B cell (primary cell): Measurements from ENCODE around the gene BAIAP3. TPM values are rescaled to one million over a fixed set of nuclear protein-coding genes. Genes with fewer than 3 reads are reported as not detected.

Experiments
- ATAC-seq: fragments of 200-7000 bp; cut with Tn5 transposase; one replicate; pipeline ENCODE4 v1.10.0; 2021; ENCODE audit warnings: low read depth, mild to moderate bottlenecking, moderate number of reproducible peaks, moderate library complexity
- CTCF ChIA-PET: fragments of 350-600 bp; sonication (Branson Sonifier 250); formaldehyde crosslinking; loops from one replicate; lab custom pipeline; 2021; ENCODE audit warnings: antibody characterized with exemption, inconsistent platforms; lab: Charles Lee
- POLR2A ChIA-PET: fragments of 350-600 bp; sonication (Branson Sonifier 250); formaldehyde crosslinking; loops from one replicate; lab custom pipeline; 2021; ENCODE audit warnings: antibody characterized with exemption; lab: Charles Lee
- DNase-seq: peaks from one replicate; pipeline ENCODE4 v3.0.0; 2013
- H2AFZ ChIP-seq: 2 replicates; pipeline ENCODE4 v1.6.1; 2012; ENCODE audit warnings: mild to moderate bottlenecking, low read depth, low read length; ENCODE audit not compliant: insufficient read depth, poor library complexity, severe bottlenecking
- H3K27ac ChIP-seq, 2 donors: 1 replicate in 1 of 2; 2 replicates in 1 of 2; pipeline ENCODE4 v1.5.1; 2012 to 2013; ENCODE audit warnings: low read length in 2 of 2, mild to moderate bottlenecking in 2 of 2, moderate library complexity in 1 of 2
- H3K27me3 ChIP-seq, 4 experiments: fragments of 200-600 bp in 1 of 4; sonication (generic) in 1 of 4; replicated peaks in 1 of 4; 1 replicate in 2 of 4; 2 replicates in 2 of 4; pipeline versions ENCODE4 v1.6.1 to v1.7.0; 2013 to 2016; ENCODE audit warnings: low read length in 3 of 4, mild to moderate bottlenecking in 2 of 4, mixed read lengths in 1 of 4, moderate library complexity in 1 of 4; ENCODE audit not compliant: insufficient read depth in 4 of 4, control insufficient read depth in 3 of 4; ENCODE audit errors: control extremely low read depth in 1 of 4
- H3K36me3 ChIP-seq, 2 experiments: replicated peaks in 1 of 2; 1 replicate in 1 of 2; 2 replicates in 1 of 2; pipeline versions ENCODE4 v1.6.1 to v1.7.1; 2013; ENCODE audit warnings: low read length in 1 of 2; ENCODE audit not compliant: insufficient read depth in 2 of 2, control insufficient read depth in 1 of 2; ENCODE audit errors: control extremely low read depth in 1 of 2, extremely low read depth in 1 of 2
- H3K4me1 ChIP-seq, 2 donors: fragments of 200-600 bp in 1 of 2; sonication (generic) in 1 of 2; 1 replicate in 1 of 2; 2 replicates in 1 of 2; pipeline versions ENCODE4 v1.5.1 to v1.6.1; 2013 to 2017; ENCODE audit warnings: low read length in 2 of 2; ENCODE audit not compliant: control insufficient read depth in 2 of 2, insufficient read depth in 2 of 2
- H3K4me2 ChIP-seq: replicated peaks from 2 replicates; pipeline ENCODE3; 2012; ENCODE audit warnings: mild to moderate bottlenecking, low read depth, low read length; ENCODE audit not compliant: poor library complexity, severe bottlenecking
- H3K4me3 ChIP-seq, 5 experiments: fragments of 200-600 bp in 1 of 5; sonication (generic) in 1 of 5; 1 replicate in 3 of 5; 2 replicates in 2 of 5; pipeline versions ENCODE4 v1.5.1 to v1.7.0; 2011 to 2016; ENCODE audit warnings: low read length in 4 of 5, mild to moderate bottlenecking in 4 of 5, low read depth in 2 of 5, control low read depth in 1 of 5, moderate library complexity in 1 of 5; ENCODE audit not compliant: insufficient read depth in 1 of 5; ENCODE audit errors: control extremely low read depth in 1 of 5, extremely low read depth in 1 of 5
- H3K79me2 ChIP-seq: fragments of 200-600 bp; sonication (generic); one replicate; pipeline ENCODE4 v1.6.0; 2016; ENCODE audit warnings: low read length; ENCODE audit not compliant: control insufficient read depth, insufficient read depth
- H3K9ac ChIP-seq: fragments of 200-600 bp; sonication (generic); 2 replicates; pipeline ENCODE4 v1.6.1; 2017; ENCODE audit warnings: mild to moderate bottlenecking, low read length, moderate library complexity
- H3K9me3 ChIP-seq, 3 donors: one replicate each; pipeline versions ENCODE4 v1.6.1 to v1.7.1; 2013; ENCODE audit warnings: low read length in 2 of 3; ENCODE audit not compliant: control insufficient read depth in 2 of 3, insufficient read depth in 1 of 3; ENCODE audit errors: control extremely low read depth in 1 of 3
- H4K20me1 ChIP-seq: 2 replicates; pipeline ENCODE4 v1.6.0; 2012; ENCODE audit warnings: mild to moderate bottlenecking, low read length; ENCODE audit not compliant: insufficient read depth, control insufficient read depth, poor library complexity, severe bottlenecking
- H3K27ac Mint-ChIP-seq: one replicate; pipeline ENCODE4 v1.8.0; 2021; ENCODE audit warnings: mixed read lengths
- H3K27me3 Mint-ChIP-seq: one replicate; pipeline ENCODE4 v1.8.0; 2021; ENCODE audit warnings: mixed read lengths
- H3K4me1 Mint-ChIP-seq: one replicate; pipeline ENCODE4 v1.8.0; 2021; ENCODE audit warnings: mixed read lengths
- H3K4me3 Mint-ChIP-seq: one replicate; pipeline ENCODE4 v1.8.0; 2021; ENCODE audit warnings: mixed read lengths
- H3K9me3 Mint-ChIP-seq: one replicate; pipeline ENCODE4 v1.8.0; 2022; ENCODE audit warnings: mixed read lengths; ENCODE audit not compliant: insufficient read depth
- EZH2 ChIP-seq: IDR thresholded peaks from 2 replicates; pipeline ENCODE4 v1.6.1; 2012; ENCODE audit warnings: borderline replicate concordance, low read depth, mild to moderate bottlenecking, moderate library complexity, low read length; ENCODE audit not compliant: insufficient read depth, poor library complexity, severe bottlenecking
- WGBS: methylation state at CpG from one replicate; pipeline ENCODE4 v1.1.5; 2013; ENCODE audit warnings: missing lambda C conversion rate; ENCODE audit not compliant: insufficient coverage; 5-methylcytosine and 5-hydroxymethylcytosine counted together
- intact Hi-C: fragments of 100-400 bp; cut with micrococcal nuclease; formaldehyde crosslinking; loops from one replicate; pipeline ENCODE4 v1.10.0; 2022
- polyA plus RNA-seq: library from polyadenylated mRNA; depleted of rRNA; stranded (reverse); fragments of >200 nt; gene quantifications from 2 replicates; pipeline ENCODE4 v1.2.3, GENCODE V29; 2012
- total RNA-seq, 2 donors: library from RNA; stranded (reverse); fragments of 120-200 nt in 1 of 2; gene quantifications; 1 replicate in 1 of 2; 2 replicates in 1 of 2; pipeline versions ENCODE4 v1.2.3 to v1.2.4, GENCODE V29; 2013 to 2022
- TF ChIP-seq, protein P1 (sequence below): fragments of 200-600 bp; IDR thresholded peaks from one replicate; pipeline ENCODE4 v1.8.0; 2022; ENCODE audit warnings: antibody characterized with exemption, mild to moderate bottlenecking

Gene BAIAP3
- total and polyA plus RNA-seq, 2 donors (not counting 1 experiment from before 2014, with no cell fraction given): 119 to 130 TPM

DNA sequence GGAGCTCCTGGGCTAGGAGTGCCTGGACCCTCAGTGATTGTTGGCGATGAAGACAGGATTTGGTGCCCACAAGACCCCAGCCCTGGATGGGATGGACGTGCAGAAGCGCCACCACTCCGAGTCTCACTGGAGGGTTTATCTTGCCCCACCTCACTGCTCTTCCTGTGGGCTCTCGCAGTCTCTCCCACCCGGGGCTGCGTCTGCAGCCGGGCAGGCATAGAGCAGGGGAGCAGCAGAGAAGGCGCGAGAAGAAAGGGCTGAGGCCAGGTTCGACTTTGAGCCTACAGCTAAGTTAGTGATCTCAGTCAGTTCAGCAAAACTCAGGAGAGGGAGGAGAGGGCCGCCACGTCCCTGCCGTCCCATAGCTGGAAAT lies 17.4 kb upstream of the BAIAP3 start:
- TF ChIP-seq, protein P1, sequence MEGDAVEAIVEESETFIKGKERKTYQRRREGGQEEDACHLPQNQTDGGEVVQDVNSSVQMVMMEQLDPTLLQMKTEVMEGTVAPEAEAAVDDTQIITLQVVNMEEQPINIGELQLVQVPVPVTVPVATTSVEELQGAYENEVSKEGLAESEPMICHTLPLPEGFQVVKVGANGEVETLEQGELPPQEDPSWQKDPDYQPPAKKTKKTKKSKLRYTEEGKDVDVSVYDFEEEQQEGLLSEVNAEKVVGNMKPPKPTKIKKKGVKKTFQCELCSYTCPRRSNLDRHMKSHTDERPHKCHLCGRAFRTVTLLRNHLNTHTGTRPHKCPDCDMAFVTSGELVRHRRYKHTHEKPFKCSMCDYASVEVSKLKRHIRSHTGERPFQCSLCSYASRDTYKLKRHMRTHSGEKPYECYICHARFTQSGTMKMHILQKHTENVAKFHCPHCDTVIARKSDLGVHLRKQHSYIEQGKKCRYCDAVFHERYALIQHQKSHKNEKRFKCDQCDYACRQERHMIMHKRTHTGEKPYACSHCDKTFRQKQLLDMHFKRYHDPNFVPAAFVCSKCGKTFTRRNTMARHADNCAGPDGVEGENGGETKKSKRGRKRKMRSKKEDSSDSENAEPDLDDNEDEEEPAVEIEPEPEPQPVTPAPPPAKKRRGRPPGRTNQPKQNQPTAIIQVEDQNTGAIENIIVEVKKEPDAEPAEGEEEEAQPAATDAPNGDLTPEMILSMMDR: no peak
- no peak for TF ChIP-seq EZH2
- DNase-seq: no peak
- no peaks in the 10 kb centered on the region for H3K9me3 Mint-ChIP-seq
- H3K4me3 ChIP-seq: no peak overlapping the region
- peaks cover 20 to 25% of the 10 kb centered on the region in 2 donors for H3K4me1 ChIP-seq
- H3K27ac ChIP-seq: no peak overlapping the region
- no peak overlapping the region for H2AFZ ChIP-seq
- H3K4me2 ChIP-seq: no peak overlapping the region
- no peaks in the 10 kb centered on the region for H3K9me3 ChIP-seq
- CTCF ChIA-PET: interaction anchor here (0.6 to 1.7 kb wide), 3 partner anchors 15 to 22 kb away, joined by 3 to 8 read pairs (median 4); no protein-coding TSS in a partner anchor
- peaks cover 29% of the 10 kb centered on the region for H3K4me1 Mint-ChIP-seq
- H3K4me3 Mint-ChIP-seq: no peak overlapping the region
- peaks cover 96% of the 10 kb centered on the region for H3K79me2 ChIP-seq
- intact Hi-C loops: no loop called here
- H3K27me3 Mint-ChIP-seq: no peaks in the 10 kb centered on the region
- no peak overlapping the region for H3K27ac Mint-ChIP-seq
- no peak for ATAC-seq
- no peaks in the 10 kb centered on the region for H3K27me3 ChIP-seq
- POLR2A ChIA-PET: interaction anchor here (0.8 kb wide), 1 partner anchor 16 kb away, joined by 3 read pairs; no protein-coding TSS in a partner anchor
- peaks cover 97% of the 10 kb centered on the region for H4K20me1 ChIP-seq
- 95% methylated on average over 14 of the region's 14 CpGs for WGBS
- peaks cover 0 to 92% of the 10 kb centered on the region in 2 experiments for H3K36me3 ChIP-seq
- no peak overlapping the region for H3K9ac ChIP-seq

DNA sequence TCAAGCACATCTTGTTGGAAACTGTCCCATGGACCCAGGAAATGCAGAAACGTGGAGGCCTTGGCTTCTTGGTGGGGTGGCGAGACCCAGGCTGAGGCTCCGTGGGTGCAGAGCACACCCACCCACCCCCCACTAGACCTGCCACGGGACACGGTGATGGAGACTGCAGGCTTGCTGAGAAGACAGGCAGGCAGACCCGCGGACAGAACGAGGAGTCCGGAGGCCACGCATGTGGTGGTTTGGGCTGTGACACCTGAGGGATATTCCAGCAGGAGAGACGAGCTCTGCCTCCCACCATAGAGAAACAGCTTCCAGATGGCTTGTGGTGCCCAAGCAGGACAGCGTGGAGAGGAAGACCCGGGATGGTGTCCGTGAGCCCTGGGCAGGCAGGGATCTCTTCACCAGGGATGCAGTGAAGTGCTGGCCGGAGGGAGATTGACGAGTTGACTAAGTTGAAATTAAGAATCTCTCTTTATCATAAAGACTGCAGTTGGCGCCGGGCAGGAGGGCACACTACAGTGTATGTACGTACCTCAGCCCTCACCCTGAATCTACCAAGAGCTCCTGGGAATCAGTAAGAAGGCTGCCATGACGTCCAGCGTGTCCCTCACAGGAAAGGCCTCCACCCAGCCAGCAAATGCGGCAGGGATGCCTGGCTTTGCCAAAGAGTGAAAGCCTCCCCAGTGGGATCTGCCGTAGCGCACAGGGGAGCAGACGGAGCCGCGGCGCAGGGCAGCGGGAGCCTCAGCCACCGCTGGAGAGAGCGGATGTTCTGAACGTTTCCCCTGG lies 15.8 kb upstream of the BAIAP3 start:
- Histone ChIP-seq H3K4me1 (peaks cover 3 to 9% of the 10 kb centered on the region in 2 donors), H3K9ac (no peak overlapping the region), H3K4me2 (no peak overlapping the region), H4K20me1 (peaks cover 91% of the 10 kb centered on the region), H3K79me2 (peaks cover 81% of the 10 kb centered on the region), H3K36me3 (peaks cover 0 to 89% of the 10 kb centered on the region in 2 experiments), H3K27me3 (no peaks in the 10 kb centered on the region), H2AFZ (no peak overlapping the region), H3K27ac (no peak overlapping the region), H3K9me3 (no peaks in the 10 kb centered on the region), H3K4me3 (no peak overlapping the region)
- Mint-ChIP-seq H3K27ac (no peak overlapping the region), H3K9me3 (no peaks in the 10 kb centered on the region), H3K27me3 (no peaks in the 10 kb centered on the region), H3K4me1 (peaks cover 15% of the 10 kb centered on the region), H3K4me3 (no peak overlapping the region)
- no peak for ATAC-seq
- TF ChIP-seq EZH2: no peak
- TF ChIP-seq, protein P1: no peak
- POLR2A ChIA-PET: no interaction called here
- WGBS: 96% methylated on average over 23 of the region's 32 CpGs
- intact Hi-C loops: no loop called here
- no peak for DNase-seq
- CTCF ChIA-PET: interaction anchor here (1.0 to 1.3 kb wide), 3 partner anchors 17 to 47 kb away, joined by 3 to 4 read pairs (median 4); no protein-coding TSS in a partner anchor
